Measurements from ENCODE around the gene DMD.

DNA sequence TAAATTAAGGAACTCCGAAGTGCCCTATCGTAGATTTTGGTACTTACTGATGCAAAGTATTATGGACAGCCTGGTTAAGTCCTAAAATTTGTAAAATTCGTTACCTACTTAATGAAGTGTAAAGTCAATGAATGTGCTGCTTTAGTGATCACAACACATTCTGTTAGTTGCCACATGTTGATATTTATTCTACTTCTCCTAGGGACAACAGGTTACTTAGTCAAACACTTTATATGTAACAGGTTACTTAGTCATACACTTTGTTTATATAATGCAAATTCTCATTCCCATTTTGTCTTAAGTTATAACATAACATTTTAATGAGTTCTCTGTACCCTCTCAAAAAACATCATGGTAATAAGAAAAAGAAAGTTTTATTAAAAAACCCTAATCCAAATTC, 1496.6 kb downstream of the DMD start:
- TF ChIP-seq CTCF (IDR thresholded peaks at IDR 0.05) (no peak), POLR2AphosphoS5 (IDR thresholded peaks at IDR 0.05; ENCODE audit: low read depth, low read length) (no peak), REST (IDR thresholded peaks at IDR 0.05; ENCODE audit: insufficient read depth in 1 of 2, low read depth in 2 of 2, low read length in 1 of 2) (no peak), SIN3A (IDR thresholded peaks at IDR 0.05; ENCODE audit: borderline replicate concordance, insufficient read depth, low read depth, low read length) (no peak), TCF7L2 (IDR thresholded peaks at IDR 0.05; ENCODE audit: low read depth, low read length) (no peak)

Data from Panc1 (cell line).